Measurements from ENCODE around the gene EGLN2.

- no peak for TF ChIP-seq CTCF (IDR thresholded peaks at IDR 0.05)
- no peak for TF ChIP-seq ZFX (IDR thresholded peaks at IDR 0.05; ENCODE audit: borderline replicate concordance)
Measured at GRCh38 chr19:40799558-40800338, 757 bp downstream of the EGLN2 start.
